Measurements from ENCODE around the gene SFN. TPM values are rescaled to one million over a fixed set of nuclear protein-coding genes. Genes with fewer than 3 reads are reported as not detected.
"Not testable (repeated sequence)": the region's sequence is repeated elsewhere in the genome, so short reads cannot be mapped to it uniquely, and the experiment has no call there.

The SFN gene
- total RNA-seq, 4 donors from 2014 or later: 0.36 to 1.5 TPM; not detected in 2

DNA sequence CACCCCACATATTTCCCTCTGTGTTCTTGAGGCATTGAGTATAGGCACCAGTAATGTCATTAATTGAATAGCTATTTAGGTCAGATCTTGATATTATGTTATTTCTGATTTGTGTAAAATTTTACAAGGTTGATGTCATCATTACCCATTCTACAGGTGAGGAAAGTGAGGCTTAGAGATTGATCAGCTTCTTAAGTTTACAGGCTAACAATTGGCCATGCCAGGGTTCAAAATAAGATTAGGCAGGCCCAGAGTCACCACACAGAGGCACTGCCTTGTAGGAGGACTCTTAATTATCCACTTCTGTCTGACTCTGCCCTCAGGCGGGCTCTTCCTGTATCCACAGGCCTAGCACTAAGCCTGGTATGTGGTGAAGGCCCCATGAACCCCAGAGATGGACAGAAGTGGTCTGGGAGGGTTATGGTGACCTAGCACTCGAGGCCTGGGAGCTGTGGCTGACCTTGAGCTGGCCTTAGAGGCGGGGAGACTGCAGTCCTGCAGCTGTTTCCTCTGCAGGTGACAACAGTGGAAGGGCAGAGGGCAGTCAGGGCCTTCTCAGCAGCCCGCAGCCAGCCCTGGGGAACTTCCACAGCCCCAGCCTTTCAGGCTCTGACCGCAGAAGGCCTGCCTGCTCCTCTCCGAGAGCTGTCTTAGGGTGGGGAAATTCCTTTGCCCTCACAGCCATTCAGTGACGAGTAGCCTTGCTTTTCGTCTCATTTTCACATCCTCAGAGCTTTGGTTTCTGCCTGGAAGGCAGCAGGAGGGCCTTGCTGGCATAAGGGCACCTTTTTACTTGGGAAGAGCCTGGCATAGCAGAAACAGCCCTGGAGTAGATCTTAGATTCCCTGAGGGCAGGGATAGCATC, 24.2 kb upstream of the SFN start:
- Histone ChIP-seq H3K27ac (no peak overlapping the region), H3K4me3 (no peak overlapping the region), H3K36me3 (peaks cover 0 to 67% of the 10 kb centered on the region in 2 donors)

DNA sequence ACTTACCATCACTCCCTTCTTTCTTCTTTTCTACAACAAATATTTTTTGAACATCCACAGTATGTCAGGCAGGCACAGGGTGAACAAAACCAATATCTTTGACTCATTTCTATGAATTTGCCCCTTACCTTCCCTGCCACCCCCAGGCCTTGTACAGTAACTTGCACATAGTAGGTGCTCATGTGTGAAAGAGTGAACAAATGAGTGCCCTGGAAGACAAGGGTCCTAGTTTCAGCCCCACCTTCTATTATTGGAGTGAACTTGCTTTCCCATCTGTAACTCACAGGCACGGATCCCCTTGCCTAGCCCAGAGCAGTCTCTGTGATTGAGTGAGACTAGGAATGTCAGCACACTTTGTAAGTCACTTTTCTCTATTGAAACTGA, 23.6 kb upstream of the SFN start:
- no peak for DNase-seq
- no peaks in the 10 kb centered on the region for H3K9me3 ChIP-seq
- H3K4me3 ChIP-seq: no peak overlapping the region
- H3K4me1 ChIP-seq: peaks cover 0 to under 1% of the 10 kb centered on the region in 2 donors
- intact Hi-C loops (cut with DNase I; ENCODE audit: low total_unique reads): no loop called here
- TF ChIP-seq, protein P1, sequence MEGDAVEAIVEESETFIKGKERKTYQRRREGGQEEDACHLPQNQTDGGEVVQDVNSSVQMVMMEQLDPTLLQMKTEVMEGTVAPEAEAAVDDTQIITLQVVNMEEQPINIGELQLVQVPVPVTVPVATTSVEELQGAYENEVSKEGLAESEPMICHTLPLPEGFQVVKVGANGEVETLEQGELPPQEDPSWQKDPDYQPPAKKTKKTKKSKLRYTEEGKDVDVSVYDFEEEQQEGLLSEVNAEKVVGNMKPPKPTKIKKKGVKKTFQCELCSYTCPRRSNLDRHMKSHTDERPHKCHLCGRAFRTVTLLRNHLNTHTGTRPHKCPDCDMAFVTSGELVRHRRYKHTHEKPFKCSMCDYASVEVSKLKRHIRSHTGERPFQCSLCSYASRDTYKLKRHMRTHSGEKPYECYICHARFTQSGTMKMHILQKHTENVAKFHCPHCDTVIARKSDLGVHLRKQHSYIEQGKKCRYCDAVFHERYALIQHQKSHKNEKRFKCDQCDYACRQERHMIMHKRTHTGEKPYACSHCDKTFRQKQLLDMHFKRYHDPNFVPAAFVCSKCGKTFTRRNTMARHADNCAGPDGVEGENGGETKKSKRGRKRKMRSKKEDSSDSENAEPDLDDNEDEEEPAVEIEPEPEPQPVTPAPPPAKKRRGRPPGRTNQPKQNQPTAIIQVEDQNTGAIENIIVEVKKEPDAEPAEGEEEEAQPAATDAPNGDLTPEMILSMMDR (IDR thresholded peaks at IDR 0.05 in 4 of 5, conservative IDR thresholded peaks at IDR 0.05 in 1 of 5): no peak
- TF ChIP-seq POLR2A (IDR thresholded peaks at IDR 0.05): no peak
- H3K27me3 ChIP-seq: no peaks in the 10 kb centered on the region
- ATAC-seq: no peak
- no peak overlapping the region for H3K27ac ChIP-seq
- H3K36me3 ChIP-seq: peaks cover 0 to 64% of the 10 kb centered on the region in 2 donors
- in situ Hi-C loops (cut with MboI; ENCODE audit: low sequenced_read_pairs in 4 of 4): no loop called here

More for the DNA sequence above, 24.2 kb upstream of the SFN start:
- Histone ChIP-seq H3K4me1 (no peaks in the 10 kb centered on the region), H3K9me3 (no peaks in the 10 kb centered on the region), H3K27me3 (no peaks in the 10 kb centered on the region)
- DNase-seq (no peak), ATAC-seq (no peak)
- in situ Hi-C loops (cut with MboI; ENCODE audit: low sequenced_read_pairs in 4 of 4): no loop called here
- TF ChIP-seq, protein P1 (IDR thresholded peaks at IDR 0.05 in 4 of 5, conservative IDR thresholded peaks at IDR 0.05 in 1 of 5): no peak
- TF ChIP-seq POLR2A (IDR thresholded peaks at IDR 0.05): no peak
- intact Hi-C loops (cut with DNase I; ENCODE audit: low total_unique reads): no loop called here

DNA sequence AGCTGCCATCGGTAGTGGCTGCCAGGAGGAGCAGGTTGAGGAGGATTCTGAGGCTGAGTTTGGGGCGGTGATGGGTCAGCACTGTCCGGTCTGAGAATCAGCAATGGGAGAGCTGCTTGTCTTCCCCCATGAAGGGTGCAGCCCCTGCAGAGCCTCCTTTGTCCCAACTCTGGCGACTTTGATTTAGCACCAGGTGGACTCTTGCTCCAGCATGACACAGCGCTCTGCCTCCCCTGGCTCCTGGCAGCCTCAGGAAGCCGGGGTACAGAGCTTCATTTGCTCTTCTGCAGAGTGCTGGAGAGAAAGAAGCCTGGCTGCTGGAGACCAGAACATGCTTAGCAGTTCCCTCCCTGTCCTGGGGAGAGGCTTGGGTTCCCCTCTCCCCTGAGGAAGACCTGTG, 23.2 kb upstream of the SFN start:
- DNase-seq (no peak), ATAC-seq (no peak)
- no peaks in the 10 kb centered on the region for H3K27me3 ChIP-seq
- peaks cover 0 to 60% of the 10 kb centered on the region in 2 donors for H3K36me3 ChIP-seq
- no peak for TF ChIP-seq POLR2A (IDR thresholded peaks at IDR 0.05)
- TF ChIP-seq, protein P1 (IDR thresholded peaks at IDR 0.05 in 4 of 5, conservative IDR thresholded peaks at IDR 0.05 in 1 of 5): no peak
- H3K4me3 ChIP-seq: no peak overlapping the region
- in situ Hi-C loops (cut with MboI; ENCODE audit: low sequenced_read_pairs in 4 of 4) (no loop called here), intact Hi-C loops (cut with DNase I; ENCODE audit: low total_unique reads) (no loop called here)
- H3K4me1 ChIP-seq: peaks cover 0 to 5% of the 10 kb centered on the region in 2 donors
- H3K9me3 ChIP-seq: no peaks in the 10 kb centered on the region
- H3K27ac ChIP-seq: no peak overlapping the region

DNA sequence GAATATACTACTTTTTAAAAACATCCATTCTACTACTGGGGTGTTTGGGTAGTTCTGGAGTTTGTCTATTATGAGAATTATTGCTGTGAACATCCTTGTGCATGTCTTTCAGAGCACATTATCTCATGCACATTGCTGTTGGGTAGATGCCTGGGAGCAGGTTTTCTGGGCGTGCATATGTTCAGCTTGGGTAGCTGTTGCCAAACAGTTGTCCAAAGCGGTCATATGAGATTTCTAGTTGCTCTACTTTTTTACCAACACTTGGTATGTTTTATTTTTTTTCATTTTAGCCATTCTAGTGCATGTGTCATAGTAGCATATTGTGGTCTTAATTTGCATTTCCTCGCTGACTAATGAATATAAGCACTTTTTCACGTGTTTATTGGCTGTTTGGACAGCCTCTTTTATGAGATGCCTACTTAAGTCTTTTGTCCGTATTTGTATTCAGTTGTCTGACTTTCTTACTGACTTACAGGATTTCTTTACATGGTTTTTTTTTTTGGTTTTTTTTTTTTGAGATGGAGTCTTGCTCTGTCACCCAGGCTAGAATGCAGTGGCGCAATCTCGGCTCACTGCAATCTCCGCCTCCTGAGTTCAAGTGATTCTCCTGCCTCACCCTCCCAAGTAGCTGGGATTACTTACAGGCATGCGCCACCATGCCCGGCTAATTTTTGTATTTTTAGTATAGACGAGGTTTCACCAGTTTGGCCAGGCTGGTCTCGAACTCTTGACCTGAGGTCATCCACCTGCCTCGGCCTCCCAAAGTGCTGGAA, 18.3 kb upstream of the SFN start:
- H3K4me3 ChIP-seq: no peak overlapping the region
- intact Hi-C loops (cut with DNase I; ENCODE audit: low total_unique reads): no loop called here
- H3K9me3 ChIP-seq: no peaks in the 10 kb centered on the region
- H3K27ac ChIP-seq: no peak overlapping the region
- DNase-seq: no peak
- peaks cover 0 to 53% of the 10 kb centered on the region in 2 donors for H3K36me3 ChIP-seq
- peak in 1 of 2 donors; percentile 33 for ATAC-seq
- no peaks in the 10 kb centered on the region for H3K27me3 ChIP-seq
- in situ Hi-C loops (cut with MboI; ENCODE audit: low sequenced_read_pairs in 4 of 4): no loop called here
- peaks cover 0 to 5% of the 10 kb centered on the region in 2 donors for H3K4me1 ChIP-seq
- TF ChIP-seq POLR2A (IDR thresholded peaks at IDR 0.05): no peak
- TF ChIP-seq, protein P1 (IDR thresholded peaks at IDR 0.05 in 4 of 5, conservative IDR thresholded peaks at IDR 0.05 in 1 of 5): no peak

DNA sequence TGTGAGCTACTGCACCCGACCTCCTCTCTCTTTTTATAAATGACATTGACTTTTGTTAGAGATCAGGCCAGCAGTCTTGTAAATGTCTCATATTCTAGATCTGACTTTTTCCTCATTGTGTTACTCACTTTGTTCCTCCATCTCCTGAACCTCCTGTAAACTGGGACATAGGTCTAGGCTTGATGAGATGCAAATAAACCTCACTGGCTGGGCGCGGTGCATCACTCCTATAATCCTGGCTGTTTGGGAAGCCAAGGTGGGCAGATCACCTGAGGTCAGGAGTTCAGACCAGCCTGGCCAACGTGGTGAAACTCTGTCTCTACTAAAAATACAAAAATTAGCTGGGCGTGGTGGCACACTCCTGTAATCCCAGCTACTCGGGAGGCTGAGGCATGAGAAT, 15.1 kb upstream of the SFN start:
- ATAC-seq, H3K27ac ChIP-seq: not testable (repeated sequence)

More for the DNA sequence above, 15.1 kb upstream of the SFN start:
- DNase-seq; intact Hi-C loops (cut with DNase I; ENCODE audit: low total_unique reads); H3K27me3 ChIP-seq; H3K4me3 ChIP-seq; H3K4me1 ChIP-seq; in situ Hi-C loops (cut with MboI; ENCODE audit: low sequenced_read_pairs in 4 of 4); H3K9me3 ChIP-seq: not testable (repeated sequence)
- H3K36me3 ChIP-seq: peaks cover 0 to 66% of the 10 kb centered on the region in 2 donors
